Right atrium auricular region (tissue), 2 donors: Measurements from ENCODE around the gene PTX4. TPM values are rescaled to one million over a fixed set of nuclear protein-coding genes. Genes with fewer than 3 reads are reported as not detected.

ENCODE experiments used
- DNase-seq: peaks from one replicate; pipeline ENCODE4 v3.0.0-alpha.2; 2019; ENCODE audit warnings: low spot score
- H3K27ac ChIP-seq, 2 donors: fragments of 200-600 bp; sonication (generic); 1 replicate in 1 of 2; 2 replicates in 1 of 2; pipeline ENCODE4 v1.5.1; 2016 to 2019
- H3K27me3 ChIP-seq, 2 donors: fragments of 200-600 bp; sonication (generic); one replicate each; pipeline versions ENCODE4 v1.5.1 to v1.6.0; 2017 to 2019
- H3K36me3 ChIP-seq: fragments of 200-600 bp; sonication (generic); one replicate; pipeline ENCODE4 v1.5.1; 2016
- H3K4me1 ChIP-seq, 2 donors: fragments of 200-600 bp; sonication (generic); one replicate each; pipeline versions ENCODE4 v1.5.1 to v1.6.0; 2017 to 2019
- H3K4me3 ChIP-seq, 2 donors: fragments of 200-600 bp; sonication (generic); 1 replicate in 1 of 2; 2 replicates in 1 of 2; pipeline ENCODE4 v1.5.1; 2017 to 2019; ENCODE audit warnings: mild to moderate bottlenecking in 1 of 2, moderate library complexity in 1 of 2
- H3K9me3 ChIP-seq, 2 donors: fragments of 200-600 bp; sonication (generic); one replicate each; pipeline ENCODE4 v1.5.1; 2019
- CTCF ChIP-seq, 2 donors: fragments of 200-600 bp; sonication (generic); IDR thresholded peaks; one replicate each; pipeline ENCODE4 v1.5.1; 2019; ENCODE audit warnings: antibody characterized with exemption in 2 of 2
- total RNA-seq, 2 donors: library from RNA; depleted of rRNA; stranded (reverse); fragments of >200 nt; gene quantifications; one replicate each; pipeline ENCODE4 v1.1.0, GENCODE V29; 2016

The PTX4 gene
- total RNA-seq, 2 donors from 2014 or later: 0.24 TPM; not detected in 1

- Histone ChIP-seq H3K9me3 (no peaks in the 10 kb centered on the region), H3K4me3 (no peak overlapping the region), H3K36me3 (no peaks in the 10 kb centered on the region), H3K27me3 (no peaks in the 10 kb centered on the region), H3K4me1 (peaks cover 0 to 7% of the 10 kb centered on the region in 2 donors), H3K27ac (no peak overlapping the region)
- no peak for DNase-seq
- no peak for TF ChIP-seq CTCF (IDR thresholded peaks at IDR 0.05)
Measured at GRCh38 chr16:1488054-1488601, 616 bp downstream of the PTX4 start.

DNA sequence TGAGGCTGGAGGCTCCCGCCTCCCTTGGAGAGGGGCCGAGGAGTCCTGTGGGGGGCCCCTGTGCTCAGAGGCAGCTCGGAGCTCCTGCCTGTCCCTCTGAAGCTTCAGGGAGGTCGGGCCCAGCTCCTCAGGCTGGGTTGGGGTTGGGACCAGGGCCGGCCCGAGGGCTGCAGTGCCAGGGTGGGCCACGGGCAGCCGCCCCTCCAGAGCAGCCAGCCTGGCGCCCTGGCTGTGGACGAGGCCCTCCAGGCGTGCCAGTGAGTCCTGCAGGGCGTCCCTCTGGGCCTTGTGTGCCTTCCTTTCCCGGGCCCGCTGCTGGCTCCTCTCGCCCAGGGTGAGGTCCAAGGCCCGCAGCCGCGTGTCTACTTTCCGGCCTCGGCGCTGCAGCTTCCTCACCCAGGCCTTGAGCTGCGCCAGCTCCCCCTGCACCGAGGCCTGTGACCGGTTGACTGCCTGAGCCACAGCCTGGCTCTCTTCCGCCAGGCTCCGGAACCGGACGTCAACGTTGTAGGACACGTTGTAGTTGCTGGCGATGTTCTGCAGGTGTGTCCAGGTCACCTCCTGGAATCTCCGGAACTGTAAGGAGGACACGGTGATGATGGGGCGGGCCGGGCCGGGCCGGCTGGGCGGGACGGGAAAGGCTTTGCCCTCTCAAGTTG lies 1.2 kb downstream of the PTX4 start:
- peaks cover 0 to 2% of the 10 kb centered on the region in 2 donors for H3K4me1 ChIP-seq
- H3K4me3 ChIP-seq: no peak overlapping the region
- TF ChIP-seq CTCF (IDR thresholded peaks at IDR 0.05): no peak
- no peak for DNase-seq
- no peak overlapping the region for H3K27ac ChIP-seq
- no peaks in the 10 kb centered on the region for H3K36me3 ChIP-seq
- no peaks in the 10 kb centered on the region for H3K9me3 ChIP-seq
- H3K27me3 ChIP-seq: no peaks in the 10 kb centered on the region

DNA sequence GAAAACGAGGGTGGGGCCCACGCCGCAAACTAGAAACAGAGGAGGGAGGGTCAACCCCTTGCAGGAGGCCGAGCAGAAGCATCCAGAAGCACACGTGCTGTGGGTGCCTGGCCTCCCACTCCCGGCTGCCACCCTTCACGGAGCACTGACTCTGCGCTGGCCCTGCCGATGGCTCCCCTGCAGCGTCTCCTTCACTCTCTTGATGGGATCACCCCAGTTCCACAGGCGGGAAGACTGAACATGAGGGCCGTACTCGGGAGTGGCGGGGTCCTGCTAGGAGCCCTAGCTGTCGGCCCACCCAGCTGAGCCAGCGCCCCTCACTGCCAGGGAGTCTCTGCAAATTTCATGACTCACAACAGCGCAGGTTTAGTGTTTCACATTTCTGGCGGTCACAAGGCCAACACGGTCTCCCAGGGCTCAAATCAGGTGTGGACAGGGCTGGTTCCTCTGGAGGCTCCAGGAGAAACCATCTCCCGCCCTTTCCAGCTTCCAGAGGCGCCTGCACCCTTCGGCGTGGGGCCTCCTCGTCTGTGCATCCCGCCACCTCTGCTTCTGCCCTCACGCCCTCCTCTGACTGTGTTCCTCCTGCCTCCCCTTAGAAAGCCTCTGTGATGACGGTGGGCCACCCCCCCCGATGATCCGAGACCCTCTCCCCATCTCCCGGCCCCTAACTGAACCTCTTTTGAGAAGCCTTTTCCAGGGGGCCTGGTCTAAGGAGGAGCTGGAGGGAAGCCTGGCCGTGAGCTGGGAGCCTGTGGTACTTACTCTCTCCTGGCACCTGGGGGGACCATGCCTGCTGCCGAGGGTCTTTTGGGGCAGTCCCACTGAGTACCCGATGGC lies 2.0 kb downstream of the PTX4 start:
- DNase-seq: no peak
- H3K9me3 ChIP-seq: no peaks in the 10 kb centered on the region
- H3K4me1 ChIP-seq: no peaks in the 10 kb centered on the region
- no peaks in the 10 kb centered on the region for H3K27me3 ChIP-seq
- TF ChIP-seq CTCF (IDR thresholded peaks at IDR 0.05): no peak
- H3K4me3 ChIP-seq: no peak overlapping the region
- no peaks in the 10 kb centered on the region for H3K36me3 ChIP-seq
- H3K27ac ChIP-seq: no peak overlapping the region

DNA sequence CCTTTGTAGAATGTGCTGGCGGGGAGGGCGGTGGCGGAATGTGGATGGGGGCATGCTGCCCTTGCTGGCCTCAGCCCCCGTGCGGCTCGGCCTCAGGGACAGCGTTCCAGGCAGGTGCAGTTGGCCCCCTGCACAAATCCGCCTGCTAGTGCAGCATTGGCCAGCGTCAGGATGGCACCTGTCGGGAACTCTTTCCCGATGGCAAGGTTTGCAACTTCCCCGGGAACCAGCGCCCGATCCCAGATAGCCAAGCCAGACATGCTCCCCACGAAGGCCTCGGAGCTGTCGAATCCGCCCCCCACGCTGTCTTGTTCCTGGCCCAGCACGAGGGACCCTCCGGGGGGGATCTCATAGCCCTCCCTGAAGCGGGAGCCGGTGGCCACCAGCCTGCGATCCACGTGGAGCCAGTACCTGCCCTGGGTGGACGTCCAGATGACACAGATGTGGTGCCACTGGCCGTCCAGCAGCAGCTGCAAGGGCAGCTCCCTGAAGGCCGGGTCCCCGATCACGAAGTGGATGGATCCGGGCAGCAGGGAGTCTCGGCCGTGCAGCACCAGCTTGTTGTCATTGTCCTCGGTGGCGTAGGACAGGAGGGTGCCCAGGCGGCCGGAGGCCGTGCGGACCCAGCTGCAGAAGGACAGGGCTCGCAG lies 2.8 kb downstream of the PTX4 start:
- Histone ChIP-seq H3K9me3 (no peaks in the 10 kb centered on the region), H3K27ac (no peak overlapping the region)

More for the DNA sequence above, 2.8 kb downstream of the PTX4 start:
- H3K36me3 ChIP-seq: no peaks in the 10 kb centered on the region
- H3K27me3 ChIP-seq: no peaks in the 10 kb centered on the region
- no peak for DNase-seq
- TF ChIP-seq CTCF (IDR thresholded peaks at IDR 0.05): no peak
- no peaks in the 10 kb centered on the region for H3K4me1 ChIP-seq
- H3K4me3 ChIP-seq: no peak overlapping the region
